Mammary epithelial cell (primary cell): ENCODE measurements around the gene COL23A1.

Source experiments
- EZH2 ChIP-seq: IDR thresholded peaks from 2 replicates; pipeline ENCODE4 v1.6.1; 2012; ENCODE audit warnings: low read length, inconsistent platforms, borderline replicate concordance
- TF ChIP-seq, protein P1 (sequence below), 2 donors: IDR thresholded peaks in 1 of 2; conservative IDR thresholded peaks in 1 of 2; 2 replicates each; pipeline ENCODE4 v1.5.1; 2011 to 2012; ENCODE audit warnings: inconsistent platforms in 2 of 2, low read length in 2 of 2, mild to moderate bottlenecking in 2 of 2, control low read depth in 1 of 2, low read depth in 1 of 2; ENCODE audit not compliant: insufficient read depth in 1 of 2; ENCODE audit errors: extremely low read depth in 1 of 2

- TF ChIP-seq, protein P1, sequence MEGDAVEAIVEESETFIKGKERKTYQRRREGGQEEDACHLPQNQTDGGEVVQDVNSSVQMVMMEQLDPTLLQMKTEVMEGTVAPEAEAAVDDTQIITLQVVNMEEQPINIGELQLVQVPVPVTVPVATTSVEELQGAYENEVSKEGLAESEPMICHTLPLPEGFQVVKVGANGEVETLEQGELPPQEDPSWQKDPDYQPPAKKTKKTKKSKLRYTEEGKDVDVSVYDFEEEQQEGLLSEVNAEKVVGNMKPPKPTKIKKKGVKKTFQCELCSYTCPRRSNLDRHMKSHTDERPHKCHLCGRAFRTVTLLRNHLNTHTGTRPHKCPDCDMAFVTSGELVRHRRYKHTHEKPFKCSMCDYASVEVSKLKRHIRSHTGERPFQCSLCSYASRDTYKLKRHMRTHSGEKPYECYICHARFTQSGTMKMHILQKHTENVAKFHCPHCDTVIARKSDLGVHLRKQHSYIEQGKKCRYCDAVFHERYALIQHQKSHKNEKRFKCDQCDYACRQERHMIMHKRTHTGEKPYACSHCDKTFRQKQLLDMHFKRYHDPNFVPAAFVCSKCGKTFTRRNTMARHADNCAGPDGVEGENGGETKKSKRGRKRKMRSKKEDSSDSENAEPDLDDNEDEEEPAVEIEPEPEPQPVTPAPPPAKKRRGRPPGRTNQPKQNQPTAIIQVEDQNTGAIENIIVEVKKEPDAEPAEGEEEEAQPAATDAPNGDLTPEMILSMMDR (conservative IDR thresholded peaks at IDR 0.05 in 1 of 2, IDR thresholded peaks at IDR 0.05 in 1 of 2; ENCODE audit: extremely low read depth in 1 of 2, insufficient read depth in 1 of 2, low read depth in 1 of 2, low read length in 2 of 2), result no peak
- TF ChIP-seq EZH2, result no peak
These were observed 349.4 kb downstream of the COL23A1 start for GRCh38 chr5:178240766-178241165.
